Fibroblast of lung (primary cell): ENCODE results near the gene ERAP2. TPM values are rescaled to one million over a fixed set of nuclear protein-coding genes. Genes with fewer than 3 reads are reported as not detected.

ENCODE experiments used
- DNase-seq, 2 donors: peaks; one replicate each; pipeline versions ENCODE4 v3.0.0 to v3.0.0-alpha.2; 2010; ENCODE audit warnings: low read depth in 2 of 2
- H2AFZ ChIP-seq: 2 replicates; pipeline ENCODE4 v1.5.1; 2012; ENCODE audit warnings: low read length, control low read depth, inconsistent platforms
- H3K27ac ChIP-seq: 2 replicates; pipeline ENCODE4 v1.5.1; 2011; ENCODE audit warnings: low read length, control low read depth; ENCODE audit not compliant: insufficient read depth
- H3K27me3 ChIP-seq: 2 replicates; pipeline ENCODE4 v1.5.1; 2011; ENCODE audit warnings: mild to moderate bottlenecking, low read length; ENCODE audit not compliant: control insufficient read depth, insufficient read depth
- H3K36me3 ChIP-seq: 2 replicates; pipeline ENCODE4 v1.5.1; 2011; ENCODE audit warnings: low read length; ENCODE audit not compliant: control insufficient read depth, insufficient read depth
- H3K4me1 ChIP-seq: 2 replicates; pipeline ENCODE4 v1.5.1; 2011; ENCODE audit warnings: low read length; ENCODE audit not compliant: control insufficient read depth, insufficient read depth; ENCODE audit errors: extremely low read depth
- H3K4me2 ChIP-seq: 2 replicates; pipeline ENCODE4 v1.5.1; 2011; ENCODE audit warnings: low read length, control low read depth; ENCODE audit not compliant: insufficient read depth; ENCODE audit errors: extremely low read depth
- H3K4me3 ChIP-seq, 4 experiments: fragments of 200-600 bp in 1 of 4; sonication (generic) in 1 of 4; replicated peaks in 1 of 4; 2 replicates each; pipeline ENCODE4 v1.5.1; 2011 to 2016; ENCODE audit warnings: low read length in 4 of 4, low read depth in 3 of 4, mild to moderate bottlenecking in 3 of 4, control low read depth in 2 of 4, inconsistent platforms in 1 of 4, mixed read lengths in 1 of 4; ENCODE audit not compliant: insufficient read depth in 1 of 4; ENCODE audit errors: control extremely low read depth in 1 of 4
- H3K79me2 ChIP-seq: 2 replicates; pipeline ENCODE4 v1.5.1; 2012; ENCODE audit warnings: mild to moderate bottlenecking, low read length, inconsistent platforms; ENCODE audit not compliant: control insufficient read depth, insufficient read depth
- H3K9ac ChIP-seq: 2 replicates; pipeline ENCODE4 v1.5.1; 2011; ENCODE audit warnings: mild to moderate bottlenecking, low read length, control low read depth; ENCODE audit not compliant: insufficient read depth
- H3K9me3 ChIP-seq: 2 replicates; pipeline ENCODE4 v1.5.1; 2012; ENCODE audit warnings: low read depth, low read length; ENCODE audit not compliant: control insufficient read depth, insufficient read depth
- H4K20me1 ChIP-seq: 2 replicates; pipeline ENCODE4 v1.5.1; 2011; ENCODE audit warnings: low read length; ENCODE audit not compliant: control insufficient read depth, insufficient read depth; ENCODE audit errors: extremely low read depth
- EZH2 ChIP-seq: IDR thresholded peaks from 2 replicates; pipeline ENCODE4 v1.5.1; 2012; ENCODE audit warnings: low read length, control low read depth, mild to moderate bottlenecking; ENCODE audit errors: missing control alignments
- polyA plus RNA-seq, 2 donors: library from polyadenylated mRNA; depleted of rRNA in 1 of 2; stranded (reverse) in 1 of 2; unstranded in 1 of 2; fragments of >200 nt; gene quantifications; 2 replicates each; pipeline ENCODE4 v1.2.1, GENCODE V29; 2011 to 2012; ENCODE audit warnings: missing spikeins in 1 of 2
- total RNA-seq: library from RNA; depleted of rRNA; stranded (reverse); fragments of >200 nt; gene quantifications from 2 replicates; pipeline ENCODE4 v1.2.1, GENCODE V29; 2014
- TF ChIP-seq, protein P1 (sequence below), 2 donors: IDR thresholded peaks in 1 of 2; conservative IDR thresholded peaks in 1 of 2; 1 replicate in 1 of 2; 2 replicates in 1 of 2; pipeline ENCODE4 v1.5.1; 2011 to 2012; ENCODE audit warnings: low read length in 2 of 2, control low read depth in 1 of 2, inconsistent platforms in 1 of 2, low read depth in 1 of 2, mild to moderate bottlenecking in 1 of 2

The ERAP2 gene
- total and polyA plus RNA-seq, 2 donors (not counting 1 experiment from before 2014, with no cell fraction given): 70.9 to 180 TPM

DNA sequence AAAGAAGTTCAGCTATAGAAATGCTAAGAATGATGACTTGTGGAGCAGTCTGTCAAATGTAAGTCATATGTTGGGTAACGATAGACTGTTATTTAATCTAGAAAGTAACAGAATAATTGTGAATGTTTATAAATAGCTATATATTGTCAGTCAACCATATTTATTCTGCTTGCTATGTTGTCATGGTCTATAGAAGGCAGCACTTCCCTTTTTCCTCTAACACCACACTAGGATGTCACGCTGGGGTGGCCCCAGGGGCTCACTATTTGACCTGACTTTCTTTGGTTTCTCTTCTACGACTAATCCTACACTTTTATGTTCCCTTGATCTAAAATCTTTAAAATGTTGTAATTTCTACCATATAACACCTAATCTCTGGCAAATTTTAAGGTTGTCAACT, 20.5 kb downstream of the ERAP2 start:
- no peak overlapping the region for H3K9ac ChIP-seq
- H3K27ac ChIP-seq: no peak overlapping the region
- H3K9me3 ChIP-seq: no peaks in the 10 kb centered on the region
- H3K4me3 ChIP-seq: no peak overlapping the region
- TF ChIP-seq EZH2: no peak
- TF ChIP-seq, protein P1, sequence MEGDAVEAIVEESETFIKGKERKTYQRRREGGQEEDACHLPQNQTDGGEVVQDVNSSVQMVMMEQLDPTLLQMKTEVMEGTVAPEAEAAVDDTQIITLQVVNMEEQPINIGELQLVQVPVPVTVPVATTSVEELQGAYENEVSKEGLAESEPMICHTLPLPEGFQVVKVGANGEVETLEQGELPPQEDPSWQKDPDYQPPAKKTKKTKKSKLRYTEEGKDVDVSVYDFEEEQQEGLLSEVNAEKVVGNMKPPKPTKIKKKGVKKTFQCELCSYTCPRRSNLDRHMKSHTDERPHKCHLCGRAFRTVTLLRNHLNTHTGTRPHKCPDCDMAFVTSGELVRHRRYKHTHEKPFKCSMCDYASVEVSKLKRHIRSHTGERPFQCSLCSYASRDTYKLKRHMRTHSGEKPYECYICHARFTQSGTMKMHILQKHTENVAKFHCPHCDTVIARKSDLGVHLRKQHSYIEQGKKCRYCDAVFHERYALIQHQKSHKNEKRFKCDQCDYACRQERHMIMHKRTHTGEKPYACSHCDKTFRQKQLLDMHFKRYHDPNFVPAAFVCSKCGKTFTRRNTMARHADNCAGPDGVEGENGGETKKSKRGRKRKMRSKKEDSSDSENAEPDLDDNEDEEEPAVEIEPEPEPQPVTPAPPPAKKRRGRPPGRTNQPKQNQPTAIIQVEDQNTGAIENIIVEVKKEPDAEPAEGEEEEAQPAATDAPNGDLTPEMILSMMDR (conservative IDR thresholded peaks at IDR 0.05 in 1 of 2, IDR thresholded peaks at IDR 0.05 in 1 of 2; ENCODE audit: low read depth in 1 of 2, low read length in 2 of 2): no peak
- no peaks in the 10 kb centered on the region for H3K4me1 ChIP-seq
- H4K20me1 ChIP-seq: no peaks in the 10 kb centered on the region
- H3K27me3 ChIP-seq: no peaks in the 10 kb centered on the region
- H3K79me2 ChIP-seq: no peaks in the 10 kb centered on the region
- no peak overlapping the region for H2AFZ ChIP-seq
- DNase-seq: no peak
- H3K4me2 ChIP-seq: no peak overlapping the region
- peaks cover 2% of the 10 kb centered on the region for H3K36me3 ChIP-seq

DNA sequence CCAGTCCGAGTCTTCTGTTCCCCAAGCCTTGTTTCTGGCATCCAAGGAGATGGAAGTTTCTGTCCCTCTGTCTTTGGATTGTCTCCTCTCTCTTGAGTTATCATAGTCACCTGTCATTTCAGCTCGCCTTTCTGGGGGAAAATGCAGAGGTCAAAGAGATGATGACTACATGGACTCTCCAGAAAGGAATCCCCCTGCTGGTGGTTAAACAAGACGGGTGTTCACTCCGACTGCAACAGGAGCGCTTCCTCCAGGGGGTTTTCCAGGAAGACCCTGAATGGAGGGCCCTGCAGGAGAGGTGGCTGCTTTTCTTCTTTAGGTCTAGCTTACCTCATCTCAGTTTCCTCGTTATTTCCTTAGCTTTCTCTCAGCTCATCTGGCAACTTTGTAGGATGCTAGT, 25.1 kb downstream of the ERAP2 start:
- H3K27me3 ChIP-seq: no peaks in the 10 kb centered on the region
- H4K20me1 ChIP-seq: no peaks in the 10 kb centered on the region
- no peak overlapping the region for H3K27ac ChIP-seq
- no peaks in the 10 kb centered on the region for H3K9me3 ChIP-seq
- no peak overlapping the region for H3K4me3 ChIP-seq
- no peak overlapping the region for H2AFZ ChIP-seq
- peaks cover 8% of the 10 kb centered on the region for H3K36me3 ChIP-seq
- H3K79me2 ChIP-seq: no peaks in the 10 kb centered on the region
- no peak for DNase-seq
- TF ChIP-seq EZH2: no peak
- TF ChIP-seq, protein P1 (conservative IDR thresholded peaks at IDR 0.05 in 1 of 2, IDR thresholded peaks at IDR 0.05 in 1 of 2; ENCODE audit: low read depth in 1 of 2, low read length in 2 of 2): no peak
- H3K9ac ChIP-seq: no peak overlapping the region
- no peak overlapping the region for H3K4me2 ChIP-seq
- no peaks in the 10 kb centered on the region for H3K4me1 ChIP-seq

DNA sequence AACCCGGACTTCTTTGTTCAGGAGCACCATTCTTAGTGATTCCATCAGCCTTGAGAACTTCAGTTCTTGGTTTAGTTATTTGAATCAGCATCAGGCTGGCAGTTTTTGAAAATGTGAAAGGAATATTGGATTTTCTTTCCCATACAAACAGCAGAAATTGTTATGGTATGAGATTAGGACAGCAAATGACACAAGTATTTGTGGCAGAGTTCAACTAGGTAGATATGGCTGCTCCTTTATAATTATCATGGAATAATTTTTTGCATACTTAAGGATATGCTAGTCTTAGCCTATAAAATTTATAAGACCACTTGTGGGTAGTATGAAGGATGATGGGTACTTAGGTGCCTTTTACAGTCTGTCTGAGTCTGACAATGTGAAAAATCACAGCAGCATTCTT, 25.5 kb downstream of the ERAP2 start:
- Histone ChIP-seq H3K4me2 (no peak overlapping the region), H3K4me3 (no peak overlapping the region), H2AFZ (no peak overlapping the region), H3K9me3 (no peaks in the 10 kb centered on the region), H3K36me3 (peaks cover 8% of the 10 kb centered on the region), H3K27me3 (no peaks in the 10 kb centered on the region), H3K4me1 (no peaks in the 10 kb centered on the region), H3K79me2 (no peaks in the 10 kb centered on the region), H3K27ac (no peak overlapping the region), H3K9ac (no peak overlapping the region), H4K20me1 (no peaks in the 10 kb centered on the region)
- DNase-seq: no peak
- TF ChIP-seq EZH2: no peak
- TF ChIP-seq, protein P1 (conservative IDR thresholded peaks at IDR 0.05 in 1 of 2, IDR thresholded peaks at IDR 0.05 in 1 of 2; ENCODE audit: low read depth in 1 of 2, low read length in 2 of 2): no peak
